ENCODE data around the gene GPRIN1. TPM values are rescaled to one million over a fixed set of nuclear protein-coding genes. Genes with fewer than 3 reads are reported as not detected.

GPRIN1 gene
- polyA plus RNA-seq, 1 of the 3 experiments (the other 2 are of a cell fraction) = 6.6 TPM

DNA sequence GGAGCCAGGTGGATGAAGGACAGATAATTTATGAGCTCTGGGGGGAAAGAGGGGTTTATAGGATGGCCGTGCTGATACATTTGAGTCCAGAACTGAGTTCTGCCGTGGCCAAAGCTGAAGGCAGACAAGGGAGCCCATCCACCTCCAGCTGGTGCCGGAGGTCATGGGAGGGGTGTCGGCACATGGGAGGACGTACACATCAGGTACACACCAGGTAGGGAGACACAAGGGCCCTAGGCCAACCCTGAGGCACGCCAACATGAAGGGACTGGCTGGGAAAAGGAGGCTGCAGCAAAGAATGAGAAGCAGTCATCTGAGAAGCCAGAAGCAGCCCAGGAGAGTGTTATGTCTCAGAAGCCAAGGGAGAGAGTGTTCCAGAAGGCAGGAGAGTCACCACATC lies 2.1 kb upstream of the GPRIN1 start:
- TF ChIP-seq, protein P1, sequence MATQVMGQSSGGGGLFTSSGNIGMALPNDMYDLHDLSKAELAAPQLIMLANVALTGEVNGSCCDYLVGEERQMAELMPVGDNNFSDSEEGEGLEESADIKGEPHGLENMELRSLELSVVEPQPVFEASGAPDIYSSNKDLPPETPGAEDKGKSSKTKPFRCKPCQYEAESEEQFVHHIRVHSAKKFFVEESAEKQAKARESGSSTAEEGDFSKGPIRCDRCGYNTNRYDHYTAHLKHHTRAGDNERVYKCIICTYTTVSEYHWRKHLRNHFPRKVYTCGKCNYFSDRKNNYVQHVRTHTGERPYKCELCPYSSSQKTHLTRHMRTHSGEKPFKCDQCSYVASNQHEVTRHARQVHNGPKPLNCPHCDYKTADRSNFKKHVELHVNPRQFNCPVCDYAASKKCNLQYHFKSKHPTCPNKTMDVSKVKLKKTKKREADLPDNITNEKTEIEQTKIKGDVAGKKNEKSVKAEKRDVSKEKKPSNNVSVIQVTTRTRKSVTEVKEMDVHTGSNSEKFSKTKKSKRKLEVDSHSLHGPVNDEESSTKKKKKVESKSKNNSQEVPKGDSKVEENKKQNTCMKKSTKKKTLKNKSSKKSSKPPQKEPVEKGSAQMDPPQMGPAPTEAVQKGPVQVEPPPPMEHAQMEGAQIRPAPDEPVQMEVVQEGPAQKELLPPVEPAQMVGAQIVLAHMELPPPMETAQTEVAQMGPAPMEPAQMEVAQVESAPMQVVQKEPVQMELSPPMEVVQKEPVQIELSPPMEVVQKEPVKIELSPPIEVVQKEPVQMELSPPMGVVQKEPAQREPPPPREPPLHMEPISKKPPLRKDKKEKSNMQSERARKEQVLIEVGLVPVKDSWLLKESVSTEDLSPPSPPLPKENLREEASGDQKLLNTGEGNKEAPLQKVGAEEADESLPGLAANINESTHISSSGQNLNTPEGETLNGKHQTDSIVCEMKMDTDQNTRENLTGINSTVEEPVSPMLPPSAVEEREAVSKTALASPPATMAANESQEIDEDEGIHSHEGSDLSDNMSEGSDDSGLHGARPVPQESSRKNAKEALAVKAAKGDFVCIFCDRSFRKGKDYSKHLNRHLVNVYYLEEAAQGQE (IDR thresholded peaks at IDR 0.05; ENCODE audit: low read depth, low read length) = no peak
- no peak for TF ChIP-seq SIN3A (IDR thresholded peaks at IDR 0.05; ENCODE audit: borderline replicate concordance, low read depth, low read length)
- TF ChIP-seq POLR2AphosphoS5 (IDR thresholded peaks at IDR 0.05; ENCODE audit: low read depth, low read length) = no peak
- Histone ChIP-seq H3K27me3 (ENCODE audit: insufficient read depth) (no peaks in the 10 kb centered on the region), H3F3A (replicated peaks; ENCODE audit: insufficient read depth) (peaks cover 4% of the 10 kb centered on the region), H2AFZ (ENCODE audit: low read depth) (no peak overlapping the region), H4K20me1 (ENCODE audit: insufficient read depth) (peaks cover 17% of the 10 kb centered on the region; the same call in 1 of the 2 replicates), H3K9ac (no peak overlapping the region), H3K9me3 (no peaks in the 10 kb centered on the region), H3K9me2 (no peaks in the 10 kb centered on the region), H3K36me3 (replicated peaks in 1 of 2; ENCODE audit: control insufficient read depth in 1 of 2, insufficient read depth in 2 of 2, low read length in 1 of 2) (no peaks in the 10 kb centered on the region), H3K4me1 (ENCODE audit: control insufficient read depth in 1 of 2, insufficient read depth in 2 of 2, low read depth in 1 of 2, low read length in 1 of 2) (peaks cover 7 to 39% of the 10 kb centered on the region in 2 experiments; a peak in 3 of 4 replicates), H3K27ac (ENCODE audit: low read depth in 2 of 2, low read length in 1 of 2) (no peak overlapping the region), H3K79me2 (ENCODE audit: insufficient read depth) (peaks cover 17% of the 10 kb centered on the region), H3K4me2 (no peak overlapping the region), H3K4me3 (ENCODE audit: low read depth in 2 of 2, low read length in 1 of 2) (no peak overlapping the region)
- 70% methylated on average over 6 of the region's 6 CpGs for whole genome bisulfite sequencing (ENCODE audit: low lambda C conversion rate)
- ChIA-PET CTCF (interaction anchor here (1.4 kb wide), 1 partner anchor 39 kb away, joined by 7 read pairs; no protein-coding TSS in a partner anchor), POLR2A (interaction anchor here (0.7 kb wide), 1 partner anchor 32 kb away, joined by 3 read pairs; no protein-coding TSS in a partner anchor)
- no peak for DNase-seq

DNA sequence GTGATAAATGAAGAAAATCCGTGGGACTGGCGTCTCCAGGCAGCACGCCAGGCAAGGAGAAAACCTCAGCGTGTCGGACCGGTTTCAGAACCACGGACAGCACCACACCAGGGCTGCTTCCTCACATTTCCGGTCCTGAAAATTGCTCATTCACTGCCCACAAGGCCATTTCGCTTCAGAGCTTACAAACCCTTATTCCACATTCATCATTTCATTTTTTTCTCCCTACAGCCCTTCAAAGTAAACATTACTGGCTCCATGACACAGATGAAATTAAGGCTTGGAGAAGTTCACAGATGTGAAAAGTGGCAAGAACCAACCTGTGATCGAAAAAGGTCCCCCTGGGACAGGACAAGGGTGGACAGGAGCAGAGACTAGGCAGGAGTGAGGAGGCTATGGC lies 1.5 kb upstream of the GPRIN1 start:
- Histone ChIP-seq H3K27me3 (ENCODE audit: insufficient read depth) (no peaks in the 10 kb centered on the region), H2AFZ (ENCODE audit: low read depth) (no peak overlapping the region), H3K4me3 (ENCODE audit: low read depth in 2 of 2, low read length in 1 of 2) (no peak overlapping the region), H3F3A (replicated peaks; ENCODE audit: insufficient read depth) (peaks cover 4% of the 10 kb centered on the region), H3K9me3 (no peaks in the 10 kb centered on the region), H3K9ac (no peak overlapping the region), H3K4me1 (ENCODE audit: control insufficient read depth in 1 of 2, insufficient read depth in 2 of 2, low read depth in 1 of 2, low read length in 1 of 2) (peaks cover 4 to 44% of the 10 kb centered on the region in 2 experiments; a peak in 3 of 4 replicates), H3K9me2 (no peaks in the 10 kb centered on the region), H4K20me1 (ENCODE audit: insufficient read depth) (peaks cover 23% of the 10 kb centered on the region; the same call in 1 of the 2 replicates), H3K36me3 (replicated peaks in 1 of 2; ENCODE audit: control insufficient read depth in 1 of 2, insufficient read depth in 2 of 2, low read length in 1 of 2) (no peaks in the 10 kb centered on the region), H3K27ac (ENCODE audit: low read depth in 2 of 2, low read length in 1 of 2) (no peak overlapping the region), H3K4me2 (no peak overlapping the region), H3K79me2 (ENCODE audit: insufficient read depth) (peaks cover 18% of the 10 kb centered on the region)
- WGBS (ENCODE audit: low lambda C conversion rate) = 56% methylated on average over 10 of the region's 10 CpGs
- ChIA-PET POLR2A (no interaction called here), CTCF (interaction anchor here (1.4 kb wide), 1 partner anchor 38 kb away, joined by 7 read pairs; no protein-coding TSS in a partner anchor)
- no peak for DNase-seq
- TF ChIP-seq SMC3 (IDR thresholded peaks at IDR 0.05; ENCODE audit: low read depth, low read length) = no peak
- TF ChIP-seq GABPA (IDR thresholded peaks at IDR 0.05; ENCODE audit: low read depth) = no peak
- TF ChIP-seq, protein P1 (IDR thresholded peaks at IDR 0.05; ENCODE audit: low read depth, low read length) = peak; percentile 99
- TF ChIP-seq TCF12 (IDR thresholded peaks at IDR 0.05) = no peak
- TF ChIP-seq RAD21 (IDR thresholded peaks at IDR 0.05; ENCODE audit: low read length) = no peak
- TF ChIP-seq TEAD4 (IDR thresholded peaks at IDR 0.05; ENCODE audit: borderline replicate concordance, insufficient read depth) = no peak
- TF ChIP-seq, protein P2, sequence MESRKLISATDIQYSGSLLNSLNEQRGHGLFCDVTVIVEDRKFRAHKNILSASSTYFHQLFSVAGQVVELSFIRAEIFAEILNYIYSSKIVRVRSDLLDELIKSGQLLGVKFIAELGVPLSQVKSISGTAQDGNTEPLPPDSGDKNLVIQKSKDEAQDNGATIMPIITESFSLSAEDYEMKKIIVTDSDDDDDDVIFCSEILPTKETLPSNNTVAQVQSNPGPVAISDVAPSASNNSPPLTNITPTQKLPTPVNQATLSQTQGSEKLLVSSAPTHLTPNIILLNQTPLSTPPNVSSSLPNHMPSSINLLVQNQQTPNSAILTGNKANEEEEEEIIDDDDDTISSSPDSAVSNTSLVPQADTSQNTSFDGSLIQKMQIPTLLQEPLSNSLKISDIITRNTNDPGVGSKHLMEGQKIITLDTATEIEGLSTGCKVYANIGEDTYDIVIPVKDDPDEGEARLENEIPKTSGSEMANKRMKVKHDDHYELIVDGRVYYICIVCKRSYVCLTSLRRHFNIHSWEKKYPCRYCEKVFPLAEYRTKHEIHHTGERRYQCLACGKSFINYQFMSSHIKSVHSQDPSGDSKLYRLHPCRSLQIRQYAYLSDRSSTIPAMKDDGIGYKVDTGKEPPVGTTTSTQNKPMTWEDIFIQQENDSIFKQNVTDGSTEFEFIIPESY (IDR thresholded peaks at IDR 0.05; ENCODE audit: borderline replicate concordance, low read depth) = no peak
- TF ChIP-seq MEF2A (IDR thresholded peaks at IDR 0.05; ENCODE audit: borderline replicate concordance, low read depth) = no peak
- TF ChIP-seq EP300 (IDR thresholded peaks at IDR 0.05; ENCODE audit: borderline replicate concordance in 1 of 2, low read depth in 1 of 2, low read length in 1 of 2) = no peak
- no peak for TF ChIP-seq EZH2phosphoT487 (IDR thresholded peaks at IDR 0.05; ENCODE audit: borderline replicate concordance, low read depth)
- TF ChIP-seq FOXJ3 (CRISPR knock-in tag; IDR thresholded peaks at IDR 0.05) = no peak
- TF ChIP-seq, protein P3, sequence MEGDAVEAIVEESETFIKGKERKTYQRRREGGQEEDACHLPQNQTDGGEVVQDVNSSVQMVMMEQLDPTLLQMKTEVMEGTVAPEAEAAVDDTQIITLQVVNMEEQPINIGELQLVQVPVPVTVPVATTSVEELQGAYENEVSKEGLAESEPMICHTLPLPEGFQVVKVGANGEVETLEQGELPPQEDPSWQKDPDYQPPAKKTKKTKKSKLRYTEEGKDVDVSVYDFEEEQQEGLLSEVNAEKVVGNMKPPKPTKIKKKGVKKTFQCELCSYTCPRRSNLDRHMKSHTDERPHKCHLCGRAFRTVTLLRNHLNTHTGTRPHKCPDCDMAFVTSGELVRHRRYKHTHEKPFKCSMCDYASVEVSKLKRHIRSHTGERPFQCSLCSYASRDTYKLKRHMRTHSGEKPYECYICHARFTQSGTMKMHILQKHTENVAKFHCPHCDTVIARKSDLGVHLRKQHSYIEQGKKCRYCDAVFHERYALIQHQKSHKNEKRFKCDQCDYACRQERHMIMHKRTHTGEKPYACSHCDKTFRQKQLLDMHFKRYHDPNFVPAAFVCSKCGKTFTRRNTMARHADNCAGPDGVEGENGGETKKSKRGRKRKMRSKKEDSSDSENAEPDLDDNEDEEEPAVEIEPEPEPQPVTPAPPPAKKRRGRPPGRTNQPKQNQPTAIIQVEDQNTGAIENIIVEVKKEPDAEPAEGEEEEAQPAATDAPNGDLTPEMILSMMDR (IDR thresholded peaks at IDR 0.05) = no peak
